Measurements from ENCODE around the gene ARHGAP9.

The ARHGAP9 gene

DNA sequence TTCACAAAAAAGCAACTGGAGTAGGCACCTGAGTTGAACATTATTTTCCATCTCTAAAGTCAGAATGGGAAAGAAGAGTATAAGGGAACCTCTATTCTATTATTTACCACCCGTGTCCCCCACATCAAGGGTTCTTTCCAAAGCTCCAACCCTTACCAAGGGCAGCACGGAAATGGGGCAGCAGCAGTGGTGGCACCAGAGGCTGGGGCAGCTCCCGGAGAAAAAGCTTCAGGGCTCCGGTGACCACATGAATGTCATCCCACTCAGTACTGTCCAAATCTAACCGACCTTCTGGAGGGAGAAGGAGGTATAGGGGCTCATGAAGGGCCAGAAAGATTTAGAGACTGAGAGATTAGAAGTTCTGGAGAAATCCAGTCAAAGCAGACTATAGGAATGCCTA, 5.8 kb downstream of the ARHGAP9 start:
- DNase-seq (ENCODE audit: low read depth, low spot score): no peak

DNA sequence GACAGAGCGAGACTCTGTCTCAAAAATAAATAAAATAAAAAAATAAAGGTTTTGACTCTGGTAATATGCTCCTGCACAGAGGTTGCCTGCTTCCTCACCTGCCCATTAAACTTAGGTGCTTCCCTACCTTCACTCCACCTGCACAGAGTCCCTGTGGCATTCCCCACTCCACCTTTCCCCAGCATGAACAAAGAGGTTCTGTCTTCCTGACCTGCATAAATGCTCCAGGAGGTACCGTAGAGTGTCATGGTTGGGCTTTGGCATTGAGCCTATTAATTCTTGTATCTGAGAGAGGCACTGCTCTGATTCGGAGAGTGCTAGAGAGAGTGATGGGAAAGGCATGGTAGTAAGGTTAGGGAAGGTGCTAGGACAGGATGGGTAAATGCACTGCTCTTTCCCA, 6.3 kb downstream of the ARHGAP9 start:
- DNase-seq (ENCODE audit: low read depth, low spot score): no peak

DNA sequence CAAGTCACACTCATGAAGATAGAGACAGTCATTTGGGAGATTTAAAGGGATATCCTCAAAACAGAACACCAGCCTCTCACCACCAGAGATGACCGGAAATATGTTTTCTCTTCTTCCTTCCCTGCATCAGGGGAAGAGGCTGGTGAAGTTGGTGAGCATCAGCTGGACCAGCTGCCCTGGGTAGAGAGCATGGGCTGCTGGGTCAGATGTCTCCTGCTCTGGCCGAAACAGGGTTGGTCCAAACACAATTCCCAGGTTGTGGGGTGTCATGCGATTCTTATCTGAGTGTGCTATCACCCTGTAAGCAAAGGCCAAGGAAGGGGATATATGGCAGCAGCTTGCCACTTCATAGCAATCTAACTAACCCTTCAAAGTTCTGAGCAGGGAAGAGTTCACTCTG, 7.3 kb downstream of the ARHGAP9 start:
- no peak for DNase-seq (ENCODE audit: low read depth, low spot score)

DNA sequence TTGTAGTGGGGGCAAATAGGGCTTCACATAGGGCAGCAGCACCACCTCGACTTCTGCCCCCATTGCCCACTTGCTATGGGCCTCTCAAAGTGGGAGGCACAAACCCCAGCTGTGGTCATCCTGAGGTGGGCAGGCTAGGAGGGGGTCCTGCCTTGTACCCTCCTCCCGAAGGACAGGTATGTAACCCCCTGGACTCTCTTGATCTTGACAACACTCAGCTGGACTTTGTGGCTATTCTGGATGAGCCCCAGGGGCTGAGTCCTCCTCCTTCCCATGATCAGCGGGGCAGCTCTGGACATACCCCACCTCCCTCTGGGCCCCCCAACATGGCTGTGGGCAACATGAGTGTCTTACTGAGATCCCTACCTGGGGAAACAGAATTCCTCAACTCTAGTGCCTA, 8.0 kb downstream of the ARHGAP9 start:
- DNase-seq (ENCODE audit: low read depth, low spot score): no peak

DNA sequence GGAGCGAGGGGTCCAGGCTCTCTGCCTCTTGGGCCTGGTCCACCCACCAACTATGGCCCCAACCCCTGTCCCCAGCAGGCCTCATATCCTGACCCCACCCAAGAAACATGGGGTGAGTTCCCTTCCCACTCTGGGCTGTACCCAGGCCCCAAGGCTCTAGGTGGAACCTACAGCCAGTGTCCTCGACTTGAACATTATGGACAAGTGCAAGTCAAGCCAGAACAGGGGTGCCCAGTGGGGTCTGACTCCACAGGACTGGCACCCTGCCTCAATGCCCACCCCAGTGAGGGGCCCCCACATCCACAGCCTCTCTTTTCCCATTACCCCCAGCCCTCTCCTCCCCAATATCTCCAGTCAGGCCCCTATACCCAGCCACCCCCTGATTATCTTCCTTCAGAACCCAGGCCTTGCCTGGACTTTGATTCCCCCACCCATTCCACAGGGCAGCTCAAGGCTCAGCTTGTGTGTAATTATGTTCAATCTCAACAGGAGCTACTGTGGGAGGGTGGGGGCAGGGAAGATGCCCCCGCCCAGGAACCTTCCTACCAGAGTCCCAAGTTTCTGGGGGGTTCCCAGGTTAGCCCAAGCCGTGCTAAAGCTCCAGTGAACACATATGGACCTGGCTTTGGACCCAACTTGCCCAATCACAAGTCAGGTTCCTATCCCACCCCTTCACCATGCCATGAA, 8.6 kb downstream of the ARHGAP9 start:
- no peak for DNase-seq (ENCODE audit: low read depth, low spot score)

DNA sequence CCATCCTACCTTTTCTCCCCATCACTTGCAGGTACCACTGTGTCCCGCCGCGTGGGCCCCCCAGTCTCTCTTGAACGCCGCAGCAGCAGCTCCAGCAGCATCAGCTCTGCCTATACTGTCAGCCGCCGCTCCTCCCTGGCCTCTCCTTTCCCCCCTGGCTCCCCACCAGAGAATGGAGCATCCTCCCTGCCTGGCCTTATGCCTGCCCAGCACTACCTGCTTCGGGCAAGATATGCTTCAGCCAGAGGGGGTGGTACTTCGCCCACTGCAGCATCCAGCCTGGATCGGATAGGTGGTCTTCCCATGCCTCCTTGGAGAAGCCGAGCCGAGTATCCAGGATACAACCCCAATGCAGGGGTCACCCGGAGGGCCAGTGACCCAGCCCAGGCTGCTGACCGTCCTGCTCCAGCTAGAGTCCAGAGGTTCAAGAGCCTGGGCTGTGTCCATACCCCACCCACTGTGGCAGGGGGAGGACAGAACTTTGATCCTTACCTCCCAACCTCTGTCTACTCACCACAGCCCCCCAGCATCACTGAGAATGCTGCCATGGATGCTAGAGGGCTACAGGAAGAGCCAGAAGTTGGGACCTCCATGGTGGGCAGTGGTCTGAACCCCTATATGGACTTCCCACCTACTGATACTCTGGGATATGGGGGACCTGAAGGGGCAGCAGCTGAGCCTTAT, 9.2 kb downstream of the ARHGAP9 start:
- no peak for DNase-seq (ENCODE audit: low read depth, low spot score)

DNA sequence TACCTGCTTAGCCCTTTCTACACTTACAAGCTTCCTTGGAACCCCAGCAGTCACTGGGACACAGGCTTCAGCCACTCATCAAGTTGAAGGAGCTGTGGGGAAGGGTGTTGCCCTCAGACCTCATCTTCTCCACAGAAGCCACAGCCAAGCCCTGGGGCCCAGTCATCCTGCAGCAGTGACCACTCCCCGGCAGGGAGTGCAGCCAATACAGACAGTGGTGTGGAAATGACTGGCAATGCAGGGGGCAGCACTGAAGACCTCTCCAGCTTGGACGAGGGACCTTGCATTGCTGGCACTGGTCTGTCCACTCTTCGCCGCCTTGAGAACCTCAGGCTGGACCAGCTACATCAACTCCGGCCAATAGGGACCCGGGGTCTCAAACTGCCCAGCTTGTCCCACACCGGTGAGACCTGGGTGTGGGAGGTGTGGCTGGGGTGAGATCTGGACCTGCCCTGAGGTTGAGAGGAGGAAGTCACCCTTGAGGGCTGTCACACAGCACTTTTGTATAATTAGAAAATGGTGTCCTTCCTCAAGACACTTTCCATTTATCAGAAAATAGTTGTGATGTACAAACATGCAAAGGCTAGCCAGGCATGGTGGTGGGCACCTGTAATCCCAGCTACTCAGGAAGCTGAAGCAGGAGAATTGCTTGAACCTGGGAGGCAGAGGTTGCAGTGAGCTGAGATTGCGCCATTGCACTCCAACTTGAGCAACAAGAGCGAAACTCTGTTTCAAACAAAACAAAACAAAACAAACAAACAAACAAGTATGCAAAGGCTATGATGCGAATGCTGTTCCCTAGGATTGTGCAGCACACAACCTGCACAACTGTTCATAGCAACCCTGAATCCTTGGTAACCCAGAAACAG, 10.1 kb downstream of the ARHGAP9 start:
- DNase-seq (ENCODE audit: low read depth, low spot score): no peak

DNA sequence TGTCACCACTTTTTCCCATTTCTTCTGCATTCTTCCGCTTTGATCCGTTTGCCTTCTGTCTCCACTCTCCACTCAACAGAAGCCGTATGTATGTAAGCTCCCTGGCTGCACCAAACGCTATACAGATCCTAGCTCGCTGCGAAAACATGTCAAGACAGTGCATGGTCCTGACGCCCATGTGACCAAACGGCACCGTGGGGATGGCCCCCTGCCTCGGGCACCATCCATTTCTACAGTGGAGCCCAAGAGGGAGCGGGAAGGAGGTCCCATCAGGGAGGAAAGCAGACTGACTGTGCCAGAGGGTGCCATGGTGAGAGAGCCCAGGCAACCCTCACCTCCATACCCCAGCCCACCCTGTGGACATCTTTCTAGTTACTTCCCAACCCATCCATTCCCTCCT, 11.8 kb downstream of the ARHGAP9 start:
- no peak for DNase-seq (ENCODE audit: low read depth, low spot score)

DNA sequence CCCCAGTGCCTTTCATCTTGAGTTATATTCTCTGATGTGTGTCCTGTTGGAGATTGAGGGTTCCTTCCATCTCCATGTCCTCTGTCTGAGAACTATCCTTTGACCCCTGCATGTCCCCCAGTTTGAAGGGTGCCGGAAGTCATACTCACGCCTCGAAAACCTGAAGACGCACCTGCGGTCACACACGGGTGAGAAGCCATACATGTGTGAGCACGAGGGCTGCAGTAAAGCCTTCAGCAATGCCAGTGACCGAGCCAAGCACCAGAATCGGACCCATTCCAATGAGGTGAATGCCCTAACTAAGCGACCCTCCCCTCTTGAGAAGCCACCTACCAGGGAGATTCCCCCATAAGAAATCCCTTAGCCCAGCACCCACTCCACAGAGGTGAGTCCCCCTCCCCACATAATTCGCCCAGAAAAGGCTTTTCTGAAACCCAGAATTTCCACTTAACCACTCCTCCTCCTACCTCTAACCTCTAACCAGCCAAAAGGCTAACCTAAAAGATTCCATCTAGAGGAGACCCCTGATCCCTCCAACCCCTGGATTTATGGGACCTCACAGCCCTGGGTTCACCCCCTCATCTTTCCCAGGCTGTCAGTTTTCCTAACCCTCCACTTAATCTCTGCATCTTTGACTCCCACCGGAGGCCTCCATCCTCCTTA, 12.3 kb downstream of the ARHGAP9 start:
- DNase-seq (ENCODE audit: low read depth, low spot score): no peak

DNA sequence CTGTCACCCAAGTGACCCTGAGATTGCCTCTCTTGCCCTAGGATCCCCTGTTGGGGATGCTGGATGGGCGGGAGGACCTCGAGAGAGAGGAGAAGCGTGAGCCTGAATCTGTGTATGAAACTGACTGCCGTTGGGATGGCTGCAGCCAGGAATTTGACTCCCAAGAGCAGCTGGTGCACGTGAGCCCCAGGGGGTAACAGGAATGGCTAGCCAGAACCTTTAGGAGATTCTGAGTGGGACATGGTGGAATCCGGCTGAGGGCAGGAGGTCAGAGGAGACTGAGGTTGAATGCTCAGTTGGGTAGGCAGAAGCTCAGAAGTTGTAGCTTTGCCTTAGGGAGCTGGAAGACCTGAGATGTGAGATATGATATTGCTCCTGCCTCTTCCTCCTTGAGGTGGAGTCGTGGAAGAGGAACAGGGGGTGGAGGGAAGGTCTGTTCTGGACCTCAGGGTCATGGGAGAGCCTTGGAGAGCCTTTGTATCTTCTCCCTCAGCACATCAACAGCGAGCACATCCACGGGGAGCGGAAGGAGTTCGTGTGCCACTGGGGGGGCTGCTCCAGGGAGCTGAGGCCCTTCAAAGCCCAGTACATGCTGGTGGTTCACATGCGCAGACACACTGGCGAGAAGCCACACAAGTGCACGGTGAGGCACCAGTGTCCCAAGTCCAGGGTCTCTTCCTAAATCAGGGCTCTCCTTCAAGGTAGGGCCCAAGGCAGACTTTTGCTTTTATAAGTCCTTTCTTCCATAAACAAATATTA, 13.7 kb downstream of the ARHGAP9 start:
- no peak for DNase-seq (ENCODE audit: low read depth, low spot score)

DNA sequence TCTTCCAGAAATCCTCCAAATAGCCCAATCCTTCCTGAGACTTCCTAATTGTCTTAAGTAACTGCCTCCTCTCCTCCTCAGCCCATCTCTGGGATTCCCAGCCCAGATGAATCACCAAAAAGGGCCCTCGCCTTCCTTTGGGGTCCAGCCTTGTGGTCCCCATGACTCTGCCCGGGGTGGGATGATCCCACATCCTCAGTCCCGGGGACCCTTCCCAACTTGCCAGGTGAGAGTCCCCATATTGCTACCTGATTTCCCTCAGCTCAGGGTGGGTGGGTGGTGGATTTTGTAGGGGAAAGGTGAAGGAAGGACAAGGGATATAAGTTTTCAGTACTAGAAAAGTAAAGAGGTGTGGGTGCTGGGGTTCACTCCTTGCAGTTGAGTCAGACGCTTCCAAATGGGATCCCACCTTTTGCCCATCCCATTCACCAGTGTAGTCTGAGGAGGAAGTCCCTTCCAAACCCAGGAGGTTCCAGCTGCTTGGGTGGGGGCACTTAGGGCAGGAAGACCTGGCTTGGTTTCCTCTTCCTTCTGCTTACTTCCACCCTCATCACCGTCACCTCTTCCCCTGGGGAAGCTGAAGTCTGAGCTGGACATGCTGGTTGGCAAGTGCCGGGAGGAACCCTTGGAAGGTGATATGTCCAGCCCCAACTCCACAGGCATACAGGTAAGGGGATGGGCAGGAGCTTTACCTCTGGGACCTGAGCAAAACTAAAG, 14.5 kb downstream of the ARHGAP9 start:
- no peak for DNase-seq (ENCODE audit: low read depth, low spot score)

DNA sequence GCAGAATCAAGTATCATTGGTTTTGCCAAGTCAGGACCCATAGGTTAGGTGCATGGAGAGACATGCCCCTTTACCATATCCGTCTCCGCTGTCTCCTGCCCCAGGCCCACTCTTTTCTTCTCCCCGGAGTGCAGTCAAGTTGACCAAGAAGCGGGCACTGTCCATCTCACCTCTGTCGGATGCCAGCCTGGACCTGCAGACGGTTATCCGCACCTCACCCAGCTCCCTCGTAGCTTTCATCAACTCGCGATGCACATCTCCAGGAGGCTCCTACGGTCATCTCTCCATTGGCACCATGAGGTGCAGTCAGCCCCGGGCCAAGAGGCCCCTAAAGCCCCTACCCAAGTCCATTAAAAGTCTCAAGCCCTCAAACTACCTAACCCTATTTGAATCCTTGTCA, 15.1 kb downstream of the ARHGAP9 start:
- no peak for DNase-seq (ENCODE audit: low read depth, low spot score)

DNA sequence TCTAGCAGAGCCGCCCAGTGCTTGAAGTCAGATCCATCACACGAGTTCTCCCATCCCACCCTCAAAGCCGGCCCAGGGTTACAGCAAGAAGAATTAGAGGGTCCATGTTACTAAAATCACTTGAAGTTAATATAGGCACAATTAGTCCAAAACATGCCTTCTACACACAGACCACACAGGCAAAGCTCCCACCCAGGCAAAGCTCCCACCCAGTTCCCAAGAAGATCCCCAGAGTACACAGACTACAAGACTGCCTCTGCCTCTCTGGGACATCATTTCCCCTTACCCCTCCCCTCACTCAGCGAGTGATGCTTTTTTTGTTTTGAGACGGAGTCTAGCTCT, 16.8 kb downstream of the ARHGAP9 start:
- no peak for DNase-seq (ENCODE audit: low read depth, low spot score)

DNA sequence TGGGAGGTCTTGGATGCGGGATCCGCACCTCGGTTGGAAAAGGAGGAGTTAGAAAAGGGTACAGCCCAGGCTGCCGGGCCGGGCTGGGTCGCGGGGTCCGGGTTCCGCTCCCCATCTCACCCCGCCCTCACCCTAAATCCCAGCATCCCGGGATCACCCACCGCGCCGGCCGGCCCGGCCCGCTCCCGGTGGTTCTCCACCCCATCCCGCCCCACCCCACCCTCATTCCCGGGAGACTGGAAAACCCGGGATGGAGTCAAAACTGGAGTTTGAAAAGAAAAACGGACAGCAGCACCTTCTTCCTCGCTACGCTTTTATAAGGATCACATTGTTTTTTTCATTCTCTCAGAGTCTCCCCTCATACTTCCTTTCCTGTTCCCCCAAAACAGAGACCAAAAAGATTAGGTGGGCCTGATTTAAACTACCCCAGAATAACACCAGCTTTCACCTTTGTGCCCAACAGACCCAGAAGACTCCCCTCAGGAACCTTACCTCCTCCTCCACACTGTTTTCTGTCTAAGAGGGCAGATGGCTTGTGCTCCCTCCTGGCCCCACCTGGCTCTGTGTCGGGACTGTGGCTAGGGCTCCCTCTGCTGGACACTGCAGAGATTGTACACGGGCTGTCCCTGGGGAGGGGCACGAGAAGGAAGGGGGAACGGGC, 17.3 kb downstream of the ARHGAP9 start:
- peak; percentile 81 for DNase-seq (ENCODE audit: low read depth, low spot score)

DNA sequence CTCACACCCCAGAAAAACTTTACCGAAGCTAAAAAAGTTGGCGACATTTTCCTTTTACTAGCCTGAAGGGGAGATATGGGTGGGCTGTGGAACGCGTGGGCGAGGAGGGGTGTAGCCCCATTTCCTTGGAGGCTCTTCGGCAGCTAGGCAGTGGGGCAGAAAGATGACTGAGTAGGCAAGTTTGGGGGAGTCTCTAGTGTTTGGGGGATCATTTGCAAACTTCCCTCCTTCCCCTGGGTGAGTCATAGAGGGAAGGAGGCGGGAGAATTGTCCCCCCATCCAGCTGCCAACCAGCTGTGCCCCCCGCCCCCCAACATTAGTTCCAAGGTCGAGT, 17.8 kb downstream of the ARHGAP9 start:
- no peak for DNase-seq (ENCODE audit: low read depth, low spot score)

DNA sequence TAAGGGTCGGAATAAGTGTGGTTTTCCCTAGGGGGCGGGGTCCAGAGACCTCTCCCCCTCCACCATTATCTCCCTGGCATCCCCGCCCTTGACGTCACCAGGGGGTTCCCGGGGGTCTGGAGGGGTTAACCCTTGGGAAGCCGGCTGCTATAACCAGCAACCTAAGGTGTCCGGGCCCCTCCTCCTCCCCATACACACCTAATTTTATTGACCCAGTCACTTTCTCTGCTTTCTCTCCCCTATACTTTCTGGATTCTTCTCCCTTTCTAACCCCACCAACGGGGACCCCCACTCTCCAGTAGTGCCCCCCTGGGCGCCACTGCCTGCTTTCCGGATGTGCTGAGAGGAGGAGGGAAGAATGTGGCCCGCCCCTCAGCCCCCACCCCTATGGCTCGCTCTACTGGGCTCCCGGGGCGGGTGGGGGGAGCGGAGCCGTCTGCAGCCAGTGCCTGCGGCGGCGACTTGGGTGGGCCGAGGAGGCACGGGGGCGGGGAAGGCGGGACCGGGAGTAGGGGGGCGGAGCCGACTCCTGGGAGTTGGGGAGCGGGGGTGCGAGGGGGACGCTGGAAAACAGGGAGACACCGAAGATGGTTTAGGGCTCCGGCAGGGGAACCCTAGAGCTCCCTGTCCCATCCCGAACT, 18.3 kb downstream of the ARHGAP9 start:
- DNase-seq (ENCODE audit: low read depth, low spot score): no peak

DNA sequence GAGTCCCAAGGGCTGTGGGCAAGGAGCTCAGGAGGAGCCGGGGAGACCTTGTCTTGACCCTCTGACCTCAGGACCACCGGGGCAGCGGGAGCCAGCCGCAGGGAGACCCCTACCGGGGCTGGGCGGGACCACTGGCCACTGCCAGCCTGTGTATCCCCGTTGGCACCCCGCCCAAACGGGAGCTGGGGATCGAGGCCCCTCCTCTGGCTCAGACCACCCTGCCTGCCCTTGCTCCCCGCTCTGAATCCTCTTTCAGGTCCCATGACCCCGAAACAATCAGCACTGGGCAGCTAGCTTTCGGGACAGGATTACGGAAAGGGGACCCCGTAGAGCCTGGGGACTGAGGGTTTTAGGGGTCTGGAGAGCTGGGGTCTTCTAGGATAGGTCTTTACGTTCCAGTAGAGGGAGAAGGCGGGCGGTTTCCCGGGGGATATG, 18.8 kb downstream of the ARHGAP9 start:
- no peak for DNase-seq (ENCODE audit: low read depth, low spot score)

DNA sequence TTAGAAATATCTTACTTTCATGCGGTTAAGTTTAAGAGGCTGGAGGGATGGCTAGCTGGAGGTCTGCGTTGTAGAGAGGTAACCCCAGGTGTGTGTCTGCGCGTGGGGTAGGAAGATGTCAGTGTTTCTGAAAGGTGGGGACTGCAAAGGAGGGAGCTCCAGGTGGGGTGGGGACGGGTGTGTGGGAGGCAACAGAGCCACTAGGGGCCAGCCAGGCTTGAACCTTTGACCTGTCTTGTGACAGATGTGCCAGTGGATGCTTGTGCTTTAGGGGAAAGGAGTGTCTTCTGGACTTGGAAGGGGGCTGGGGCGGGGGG, 19.2 kb downstream of the ARHGAP9 start:
- DNase-seq (ENCODE audit: low read depth, low spot score): no peak

DNA sequence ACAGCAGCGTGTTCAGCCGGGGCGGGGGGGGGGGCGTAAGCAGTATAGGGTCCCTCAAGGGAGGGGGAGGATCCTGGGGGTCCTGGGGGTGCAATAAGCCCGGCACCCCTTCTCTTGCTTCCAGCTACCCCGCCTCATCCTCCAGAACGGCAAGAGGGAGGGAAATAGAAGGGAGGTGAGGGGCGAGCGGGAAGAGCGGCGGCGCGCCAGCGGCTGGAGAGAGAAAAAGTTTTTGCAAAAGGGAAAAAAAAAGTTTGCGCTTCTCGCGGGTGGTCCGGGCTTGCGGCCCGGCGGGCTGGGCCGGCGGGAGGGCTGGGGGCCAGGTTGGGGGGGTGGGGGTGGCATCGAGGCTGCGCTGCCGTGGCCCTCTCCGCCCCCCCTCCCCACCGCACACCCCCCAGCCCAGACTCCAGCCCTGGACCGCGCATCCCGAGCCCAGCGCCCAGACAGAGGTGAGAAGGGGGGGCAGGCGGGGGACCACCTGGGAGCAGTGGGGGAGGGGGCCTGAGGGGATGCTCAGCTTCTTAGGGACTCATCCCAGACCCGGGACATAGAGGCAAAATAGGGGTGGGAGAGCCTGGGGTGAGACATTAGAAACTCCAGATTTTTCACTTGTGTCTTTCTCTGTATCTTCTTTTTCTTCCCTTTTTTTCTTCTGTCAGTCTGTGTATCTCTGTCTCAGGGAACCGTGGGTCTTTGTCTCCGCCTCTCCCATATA, 19.8 kb downstream of the ARHGAP9 start, which contains the start of gene GLI1:
TSS of gene GLI1 (plus strand) at position 36 of the 718 bp plus-strand sequence. CDS start 3,907 bp downstream, outside the sequence.
- no peak for DNase-seq (ENCODE audit: low read depth, low spot score)

Measured in iPS DF 19.7 (cell line).